GM10266 (cell line): ENCODE measurements around the gene NR3C2.

Experiments used
- DNase-seq: peaks from one replicate; pipeline ENCODE4 v3.0.0; 2012; ENCODE audit errors: extremely low spot score
- CTCF ChIP-seq: IDR thresholded peaks from 2 replicates; pipeline ENCODE4 v1.5.1; 2012; ENCODE audit warnings: mild to moderate bottlenecking, low read depth; ENCODE audit not compliant: control insufficient read depth, insufficient read depth; ENCODE audit errors: missing control alignments

NR3C2 gene

GRCh38 chr4:148229798-148230197, 212.4 kb downstream of the NR3C2 start:
- no peak for TF ChIP-seq CTCF
- no peak for DNase-seq

GRCh38 chr4:148229028-148229427, 213.2 kb downstream of the NR3C2 start:
- no peak for DNase-seq
- no peak for TF ChIP-seq CTCF

GRCh38 chr4:148227147-148227546, 215.1 kb downstream of the NR3C2 start:
- no peak for TF ChIP-seq CTCF
- DNase-seq: no peak

GRCh38 chr4:148226341-148226740, 215.9 kb downstream of the NR3C2 start:
- no peak for DNase-seq
- no peak for TF ChIP-seq CTCF

- no peak for DNase-seq
- TF ChIP-seq CTCF: no peak
These were observed 216.6 kb downstream of the NR3C2 start for GRCh38 chr4:148225639-148226038.

- TF ChIP-seq CTCF: no peak
- no peak for DNase-seq
These were observed 217.7 kb downstream of the NR3C2 start for GRCh38 chr4:148224476-148224875.

GRCh38 chr4:148222991-148223660, 219.1 kb downstream of the NR3C2 start:
- DNase-seq: no peak
- no peak for TF ChIP-seq CTCF
